GM18517 (cell line): ENCODE data around the gene DLEU7.

Source experiments
- ATAC-seq: cut with Tn5 transposase; IDR thresholded peaks from one replicate; pipeline ENCODE4 v1.9.1; 2021; ENCODE audit warnings: mild to moderate bottlenecking, moderate library complexity; ENCODE audit not compliant: unreplicated experiment

The DLEU7 gene

DNA sequence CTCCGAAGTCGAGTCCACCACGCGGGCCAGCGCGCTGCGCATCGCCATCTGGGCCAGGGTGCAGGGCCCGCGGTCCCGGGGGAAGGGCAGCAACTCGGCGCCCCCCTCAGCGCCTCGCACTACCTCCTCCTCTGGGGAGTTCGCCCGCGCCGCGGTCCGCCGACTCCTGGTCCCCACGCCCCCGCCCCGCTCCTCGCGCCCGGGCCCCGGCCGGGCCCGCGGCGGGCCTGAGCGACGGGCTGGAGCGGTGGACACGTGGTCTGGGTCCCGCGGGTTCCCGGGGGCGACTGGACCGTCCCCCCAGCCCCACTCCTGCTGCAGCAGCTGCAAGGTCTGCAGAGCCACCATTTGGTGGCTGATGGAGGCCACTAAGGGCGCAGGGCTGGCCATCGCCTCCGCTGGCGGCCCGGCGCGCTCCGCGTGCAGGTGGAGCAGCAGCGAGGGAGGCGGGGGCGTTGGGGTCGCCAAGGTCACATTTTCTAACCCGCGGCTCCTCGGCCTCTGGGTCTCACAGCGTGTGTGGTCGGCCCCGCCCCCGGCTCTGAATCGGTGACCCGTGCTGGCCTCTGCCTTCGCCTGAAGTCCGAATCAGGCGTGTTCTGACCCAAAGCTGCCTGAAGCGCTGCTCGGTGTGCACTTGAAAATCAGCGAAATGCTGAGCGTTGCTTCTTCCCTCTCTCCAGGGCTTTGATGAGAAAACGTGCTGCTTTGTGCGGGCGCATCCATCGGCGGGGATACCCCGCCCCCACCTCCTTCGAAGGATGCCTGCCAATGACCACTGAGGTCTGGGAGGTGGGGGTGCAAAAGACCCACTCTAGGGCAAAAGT lies at the start of gene DLEU7:
Gene DLEU7, minus strand, starts transcription at position 436 of the 827 bp plus-strand sequence. Its CDS starts 46 bp downstream, at position 390.
- ATAC-seq = no peak

DNA sequence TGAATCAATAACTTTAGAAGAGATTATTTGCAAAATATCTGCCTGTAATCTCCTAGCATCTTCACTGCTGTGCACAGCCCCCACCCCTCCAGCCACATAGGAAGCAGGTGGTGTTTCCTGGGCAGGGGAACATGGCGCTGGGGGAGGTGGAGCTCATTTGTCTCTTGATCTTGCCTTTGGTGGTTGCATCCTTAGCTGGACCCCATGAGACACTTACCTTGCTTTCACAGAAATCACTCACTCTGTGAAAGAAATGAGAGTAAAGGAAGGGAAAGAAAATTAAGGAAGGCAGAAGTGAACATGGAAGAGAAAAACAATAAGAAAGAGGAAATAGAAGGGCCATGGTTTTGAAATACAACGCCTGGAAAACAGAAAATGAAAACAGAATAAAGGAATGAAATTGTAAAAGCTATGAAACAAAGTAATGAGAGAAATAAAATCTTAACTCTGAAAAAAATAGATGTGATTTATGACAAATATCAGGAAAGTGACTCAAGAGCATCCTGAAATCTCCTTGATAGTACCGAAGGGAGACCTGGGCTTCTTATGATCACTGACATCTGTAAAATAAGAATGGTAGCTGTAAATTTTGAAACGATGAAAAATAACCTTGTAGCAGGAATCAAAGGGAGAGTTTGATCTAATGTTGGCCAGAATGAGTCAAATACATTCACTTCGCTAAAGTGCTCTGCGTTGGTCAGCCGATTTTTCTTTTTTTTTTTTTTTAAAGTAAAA lies 48.9 kb upstream of the DLEU7 start:
- no peak for ATAC-seq

DNA sequence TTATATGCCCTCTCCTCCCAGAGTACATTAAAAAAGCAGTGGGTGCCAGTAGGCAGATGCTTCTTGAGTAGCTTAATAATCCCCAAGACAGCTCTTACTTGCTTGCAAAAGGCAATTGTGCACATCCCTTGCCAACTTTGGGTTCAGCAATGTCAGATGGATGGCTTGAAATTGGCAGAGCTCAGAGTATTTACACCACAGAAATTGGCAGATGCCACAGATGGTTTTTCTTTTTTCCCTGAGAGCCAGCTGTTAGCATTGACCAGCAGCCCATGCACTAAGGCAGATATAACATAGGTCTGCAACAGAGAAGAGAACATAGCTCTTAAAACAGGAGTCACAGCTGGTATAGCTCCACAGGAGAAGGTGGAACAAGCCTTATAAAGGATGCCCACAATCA lies 47.7 kb upstream of the DLEU7 start:
- no peak for ATAC-seq

DNA sequence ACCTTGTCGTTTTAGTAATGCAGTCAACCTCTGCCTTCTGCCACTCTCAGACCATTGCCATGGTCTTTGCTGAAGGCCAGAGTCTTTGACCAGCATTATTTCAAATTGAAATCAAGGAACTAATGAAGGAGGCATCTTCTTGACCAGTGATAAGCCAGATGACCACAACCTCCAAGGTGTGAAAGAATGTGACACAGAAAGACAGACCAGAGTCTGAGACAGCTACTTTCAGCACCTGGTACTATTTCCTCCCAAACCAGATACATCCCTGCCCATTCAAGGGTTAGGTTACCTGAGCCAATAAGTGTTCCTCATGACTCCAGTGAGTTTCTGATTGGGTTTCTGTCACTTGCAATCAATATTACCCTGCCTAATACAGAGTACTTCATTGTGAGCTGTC lies 45.8 kb upstream of the DLEU7 start:
- ATAC-seq = peak; percentile 36

DNA sequence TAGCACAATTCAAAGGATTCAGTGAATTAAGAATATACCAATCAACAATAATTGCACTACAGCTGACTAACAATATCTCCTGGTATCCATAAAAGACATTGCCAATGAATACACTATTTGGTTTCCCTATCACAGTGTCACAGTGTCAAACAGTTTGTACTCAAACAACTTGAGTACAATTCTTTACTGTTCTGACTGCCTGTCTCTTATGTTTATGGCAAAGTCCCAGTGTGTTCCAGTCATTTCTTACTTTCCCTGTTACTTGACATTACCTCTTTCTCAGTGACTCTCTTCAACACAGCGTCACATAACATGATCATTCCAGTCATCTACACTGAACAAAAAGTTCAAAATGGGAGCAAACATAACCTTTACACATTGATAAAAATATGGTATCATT lies 44.9 kb upstream of the DLEU7 start:
- ATAC-seq = no peak

DNA sequence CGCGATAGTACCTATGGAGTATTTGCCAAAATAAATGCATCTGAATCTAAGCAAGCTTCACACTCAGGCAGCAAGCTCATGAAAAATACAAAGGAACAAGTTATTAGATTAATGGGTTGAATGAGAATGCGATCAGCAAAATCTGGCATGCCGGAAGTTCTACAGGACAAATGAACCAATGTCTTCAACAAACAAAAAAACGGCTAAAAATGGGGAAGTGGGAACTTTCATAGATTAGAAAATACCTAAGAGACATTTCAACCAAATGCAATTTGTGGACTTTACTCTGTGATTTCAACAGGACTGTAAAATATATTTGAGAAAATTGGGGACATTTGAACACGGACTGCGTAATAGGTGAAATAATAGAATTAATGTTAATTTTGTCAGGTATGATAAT lies 43.7 kb upstream of the DLEU7 start:
- ATAC-seq = no peak

DNA sequence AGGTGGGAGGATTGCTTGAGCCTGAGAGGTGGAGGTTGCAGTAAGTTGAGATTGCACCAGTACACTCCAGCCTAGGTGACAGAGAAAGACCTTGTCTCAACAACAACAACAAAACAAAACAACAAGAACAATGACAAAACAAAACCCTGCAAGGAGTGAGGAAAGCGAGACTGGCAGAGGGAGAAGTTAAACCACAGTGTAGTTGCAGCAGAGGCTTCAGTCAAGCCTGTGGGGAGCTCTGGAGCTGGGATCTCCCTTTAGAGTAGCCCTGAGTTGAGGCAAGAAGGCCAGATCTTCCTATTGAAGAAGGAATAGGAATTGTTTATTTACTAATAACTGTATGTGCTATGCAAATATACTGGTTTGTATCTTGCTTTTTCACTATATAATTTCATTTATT lies 40.8 kb upstream of the DLEU7 start:
- ATAC-seq = no peak

DNA sequence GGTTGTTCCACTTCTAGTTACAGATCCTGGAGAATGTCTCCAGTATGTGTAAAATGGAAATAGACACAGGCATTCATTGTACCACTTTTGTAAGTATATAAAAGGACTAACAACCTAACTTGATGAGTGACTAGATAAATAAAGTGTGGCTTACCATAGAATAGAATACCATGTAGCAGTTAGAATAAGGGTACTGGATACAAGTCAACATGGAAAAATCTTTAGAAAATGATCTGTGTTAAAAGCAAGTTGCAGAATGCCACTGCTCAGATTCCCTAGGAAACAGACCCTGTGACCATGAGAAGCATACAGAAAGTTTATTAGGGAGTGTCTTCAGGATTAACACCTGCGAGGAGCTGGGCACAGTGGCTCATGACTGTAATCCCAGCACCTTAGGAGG lies 40.2 kb upstream of the DLEU7 start:
- ATAC-seq = no peak

DNA sequence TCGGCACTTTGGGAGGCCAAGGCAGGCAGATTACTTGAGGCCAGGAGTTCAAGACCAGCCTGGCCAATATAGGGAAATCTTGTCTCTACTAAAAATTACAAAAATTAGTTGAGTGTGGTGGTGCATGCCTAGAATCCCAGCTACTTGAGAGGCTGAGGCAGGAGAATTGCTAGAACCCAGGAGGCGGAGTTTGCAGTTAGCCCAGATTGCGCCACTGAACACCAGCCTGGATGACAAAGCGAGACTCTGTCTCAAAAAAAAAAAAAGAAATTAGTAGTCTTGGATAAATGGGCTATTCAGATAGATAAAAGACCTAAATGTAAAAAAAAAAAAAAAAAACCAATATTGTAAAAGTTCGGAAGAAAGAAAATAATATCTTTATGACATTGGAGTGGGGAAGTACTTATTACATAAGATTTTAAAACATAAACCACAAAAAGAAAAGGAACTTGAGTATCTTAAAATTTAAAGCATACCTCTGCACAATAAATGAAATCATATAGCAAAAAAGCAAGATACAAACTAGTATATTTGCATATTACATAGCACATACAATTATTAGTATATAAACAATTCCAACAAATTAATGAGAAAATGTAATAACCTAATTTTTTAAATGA lies 39.4 kb upstream of the DLEU7 start:
- ATAC-seq = no peak

DNA sequence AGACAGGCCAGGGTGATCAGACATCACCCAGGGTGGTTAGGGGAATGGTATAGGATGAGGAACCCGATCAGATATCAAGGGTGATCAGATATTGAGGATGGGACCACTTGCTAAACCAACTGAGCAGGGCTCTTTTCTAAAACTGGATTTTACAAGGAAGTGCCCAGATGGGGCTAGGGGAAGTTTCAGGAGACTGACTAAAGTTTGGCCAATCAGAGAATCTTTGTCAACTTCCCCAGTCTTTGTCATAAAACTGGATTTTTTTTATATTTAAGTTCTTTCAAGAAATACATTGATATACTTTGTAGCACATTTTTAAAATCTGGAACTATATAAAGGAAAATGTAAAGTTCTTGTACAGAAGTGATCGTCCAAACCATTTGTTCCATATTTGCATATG lies 30.5 kb upstream of the DLEU7 start:
- ATAC-seq = no peak

DNA sequence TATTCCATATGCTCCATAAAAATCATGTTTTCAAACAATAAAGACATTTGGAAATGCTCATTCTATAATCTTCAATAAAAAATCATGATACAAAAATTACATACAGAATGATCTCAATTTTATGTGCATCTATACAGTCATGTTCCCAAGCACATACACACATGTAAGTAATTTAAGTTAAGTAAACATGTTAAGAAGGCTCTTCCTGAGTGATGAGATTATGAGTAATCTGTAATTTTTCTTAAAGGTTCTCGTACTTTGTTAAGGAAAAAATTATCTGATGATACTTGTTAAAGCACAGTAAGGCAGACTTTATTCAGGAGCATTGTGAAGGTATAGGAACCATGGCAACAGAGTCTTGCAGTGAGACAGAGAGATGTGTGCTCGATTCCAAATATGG lies 30.0 kb upstream of the DLEU7 start:
- ATAC-seq = no peak

DNA sequence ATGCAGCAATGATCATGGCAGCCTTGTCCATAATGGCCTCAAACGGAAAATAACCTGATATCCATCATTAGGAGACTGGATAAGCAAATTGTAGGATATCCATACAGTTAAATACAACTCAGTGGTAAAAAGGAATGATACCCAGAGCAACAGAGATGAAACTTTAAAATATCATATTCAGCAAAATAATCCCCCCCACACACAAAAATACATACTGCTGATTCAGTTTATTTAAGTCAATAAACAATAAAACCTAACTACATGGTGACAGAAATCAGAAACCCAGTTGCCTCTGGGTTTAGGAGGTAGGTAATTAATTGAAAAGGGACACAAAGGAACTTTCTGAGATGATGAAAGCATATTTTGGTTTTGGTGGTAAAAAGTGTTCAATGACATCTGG lies 27.9 kb upstream of the DLEU7 start:
- no peak for ATAC-seq

DNA sequence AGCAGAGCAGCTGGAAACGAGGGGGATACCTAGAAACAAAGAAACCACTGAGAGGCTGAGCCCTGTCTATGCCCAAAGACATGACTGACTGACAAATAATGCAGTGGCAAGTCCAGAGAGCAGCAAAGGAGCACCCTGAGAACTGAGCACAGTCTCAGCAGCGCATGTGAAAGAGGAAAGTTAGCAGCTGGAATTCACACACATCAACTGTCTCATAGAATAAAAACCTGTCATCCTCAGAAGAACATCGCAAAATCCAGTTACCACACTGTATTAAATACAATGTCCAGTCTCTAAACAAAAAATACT lies 24.1 kb upstream of the DLEU7 start:
- ATAC-seq = no peak

DNA sequence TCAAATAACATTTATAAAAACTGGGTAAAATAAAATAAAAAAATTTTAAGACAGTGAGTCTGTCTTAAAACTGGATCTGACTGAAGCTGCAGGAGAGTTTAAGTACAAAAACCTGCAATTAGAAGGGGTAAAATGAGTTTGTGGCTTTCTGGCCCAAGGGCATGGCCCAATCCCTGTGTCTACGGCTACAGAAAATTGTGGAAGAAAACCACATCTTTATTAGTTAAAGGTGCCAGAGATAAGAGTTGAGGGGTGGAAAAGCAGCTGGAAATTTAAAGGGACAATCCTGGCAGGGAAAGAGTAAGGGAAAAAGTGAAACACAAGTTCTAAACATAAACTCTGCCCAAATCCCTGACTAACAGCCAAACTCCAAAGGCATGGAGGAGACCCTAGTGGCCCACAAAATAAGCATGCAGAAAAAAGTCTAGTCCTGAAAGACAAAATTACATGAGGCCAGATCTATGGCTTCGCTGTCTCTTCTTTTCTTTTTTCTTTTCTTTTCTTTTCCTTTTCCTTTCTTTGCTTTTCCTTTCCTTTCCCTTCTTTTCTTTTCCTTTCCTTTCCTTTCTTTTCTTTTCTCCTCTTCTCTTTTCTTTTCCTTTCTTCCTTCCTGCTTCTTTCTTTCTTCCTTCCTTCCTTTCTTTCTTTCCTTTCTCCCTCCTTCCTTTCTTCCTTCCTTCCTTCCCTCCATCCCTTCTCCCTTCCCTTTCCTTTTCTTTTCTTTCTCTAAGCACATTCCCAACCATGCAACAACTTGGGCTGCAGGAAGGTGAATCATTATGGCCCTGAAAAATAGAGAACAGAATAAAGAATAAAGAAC lies 23.5 kb upstream of the DLEU7 start:
- no peak for ATAC-seq

DNA sequence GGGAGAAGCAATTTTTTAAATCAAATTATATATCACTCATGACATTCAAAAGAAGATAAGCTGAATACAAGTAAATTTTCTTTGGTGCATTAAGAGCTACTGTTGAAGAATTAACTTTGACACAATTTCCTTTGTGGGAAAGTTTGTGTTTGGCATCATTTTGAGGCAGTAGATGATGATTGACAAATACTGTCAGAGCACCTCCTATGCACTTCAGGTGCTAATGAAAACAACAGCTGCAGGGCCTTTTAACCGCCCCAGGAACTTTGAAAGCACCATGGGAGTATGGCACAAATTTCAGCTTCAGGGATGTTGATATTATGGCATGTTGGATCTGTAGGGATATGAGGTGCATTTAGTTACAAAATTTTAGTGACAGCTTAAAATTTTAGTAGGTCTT lies 21.0 kb upstream of the DLEU7 start:
- no peak for ATAC-seq

DNA sequence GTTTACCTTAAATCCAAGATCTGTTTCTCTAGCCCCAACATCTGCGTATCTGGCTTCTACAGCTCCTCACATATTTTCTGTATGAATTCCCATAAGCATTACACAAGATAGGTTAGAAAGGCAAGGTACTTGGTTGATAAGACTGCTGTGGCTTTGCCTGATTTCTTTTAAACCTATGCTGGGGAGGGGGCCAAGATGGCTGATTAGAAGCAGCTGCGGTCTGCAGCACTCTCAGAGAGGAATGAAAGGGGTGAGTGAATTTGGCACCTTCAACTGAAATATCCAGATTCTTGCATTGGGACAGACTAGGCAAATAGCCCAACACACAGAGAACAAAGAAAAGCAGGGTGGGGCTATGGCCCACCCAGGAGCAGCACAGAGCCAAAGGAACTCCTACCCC lies 12.2 kb upstream of the DLEU7 start:
- ATAC-seq = no peak

DNA sequence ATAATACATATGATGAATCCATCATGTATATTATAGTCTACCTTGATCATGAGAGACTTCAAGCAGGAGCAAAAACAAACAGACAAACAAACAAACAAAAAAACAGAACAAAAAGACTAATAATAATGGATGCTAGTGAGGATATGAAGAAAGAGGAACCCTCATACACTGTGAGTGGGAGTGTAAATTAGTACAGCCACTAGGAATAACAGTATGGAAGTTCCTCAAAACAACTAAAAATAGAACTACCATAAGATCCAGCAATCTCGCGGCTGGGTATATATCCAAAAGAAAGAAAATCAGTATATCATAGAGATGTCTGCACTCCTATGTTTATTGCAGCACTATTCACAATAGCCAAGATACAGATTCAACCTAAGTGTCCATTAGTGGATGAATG lies 7.0 kb upstream of the DLEU7 start:
- no peak for ATAC-seq

DNA sequence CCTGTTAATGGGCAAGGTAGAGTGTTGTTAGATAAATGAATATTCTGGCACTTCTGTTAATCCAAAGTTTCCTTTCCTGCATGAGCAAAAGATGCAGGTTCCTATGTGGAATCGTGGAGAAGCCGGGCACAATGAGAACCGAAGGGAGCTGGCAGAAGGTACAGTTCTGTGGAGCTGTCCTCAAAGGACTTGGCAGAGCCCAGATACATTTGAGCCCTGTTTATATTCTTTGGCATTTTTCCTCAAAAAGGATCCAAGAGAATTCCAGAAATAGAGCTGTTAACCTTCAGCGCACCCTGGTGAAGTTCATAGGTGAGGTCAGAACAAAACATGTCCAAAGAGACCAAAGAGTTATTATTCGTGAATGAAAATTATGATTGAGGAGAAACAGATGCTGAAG lies 4.0 kb upstream of the DLEU7 start:
- no peak for ATAC-seq

DNA sequence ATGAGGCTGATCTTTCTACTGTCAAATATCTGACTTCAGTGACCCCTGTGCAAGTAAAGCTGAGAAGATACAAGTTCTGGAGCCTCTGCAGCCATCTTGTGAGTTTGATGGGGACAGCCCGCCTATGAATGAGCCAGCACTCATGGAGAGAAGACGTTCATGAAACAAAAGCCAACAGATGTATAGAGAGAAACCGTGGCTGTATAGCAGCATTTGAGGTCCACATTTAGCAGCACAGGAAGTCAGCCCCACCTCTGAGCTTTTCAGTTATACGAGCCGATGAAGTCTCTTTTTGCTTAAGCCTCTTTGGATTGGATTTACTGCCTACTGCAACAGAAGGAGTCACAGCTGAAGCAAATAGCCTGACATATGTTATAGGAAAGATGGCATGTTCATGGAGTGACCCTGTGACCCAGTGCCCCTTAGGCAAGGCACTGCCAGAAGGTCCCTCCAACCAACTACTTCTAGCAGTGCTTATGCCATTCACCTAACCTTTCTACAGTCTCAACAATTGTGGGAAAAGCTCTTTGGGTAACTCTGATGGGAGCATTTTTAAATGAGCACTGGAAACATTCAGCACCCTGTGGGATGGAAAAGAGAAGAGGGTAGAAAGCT lies 3.5 kb upstream of the DLEU7 start:
- ATAC-seq = no peak

DNA sequence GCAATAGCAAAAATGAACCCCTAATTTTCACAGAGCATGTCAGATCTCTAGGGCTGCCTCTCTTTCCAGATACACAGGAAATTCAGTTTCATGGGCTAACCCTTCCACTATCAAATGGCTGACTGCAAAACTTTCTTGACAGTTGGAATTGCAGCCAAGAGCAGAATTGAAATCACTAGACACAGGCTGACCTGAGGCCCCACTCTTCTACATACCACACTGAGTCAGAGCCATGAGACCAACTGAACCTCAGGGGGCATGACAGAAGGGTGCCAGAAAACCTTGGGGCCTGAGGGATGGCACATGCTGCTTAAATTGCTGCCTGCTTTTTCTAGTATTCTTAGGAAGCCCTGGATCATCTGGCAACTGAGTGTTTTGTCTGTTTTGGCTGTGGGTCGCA lies 1.7 kb upstream of the DLEU7 start:
- no peak for ATAC-seq
